HEK293T (cell line): ENCODE measurements around the gene CHST7.

Source experiments
- CTCF ChIA-PET: fragments of 350-600 bp; formaldehyde crosslinking; extraction: SDS; loops from one replicate; lab custom pipeline; 2021; ENCODE audit warnings: antibody characterized with exemption, inconsistent platforms; lab: Yijun Ruan, JAX
- POLR2A ChIA-PET: fragments of 350-600 bp; formaldehyde crosslinking; extraction: SDS; loops from one replicate; lab custom pipeline; 2020; ENCODE audit warnings: antibody characterized with exemption, inconsistent platforms; lab: Yijun Ruan, JAX
- DNase-seq: peaks from one replicate; pipeline ENCODE4 v3.0.0; 2012; ENCODE audit warnings: mixed read lengths; ENCODE audit errors: extremely low spot score
- ARNT ChIP-seq: fragments of 450-650 bp; IDR thresholded peaks from 2 replicates; pipeline ENCODE4 v1.6.1; 2017; ENCODE audit warnings: mild to moderate bottlenecking
- BHLHE40 ChIP-seq: fragments of 450-650 bp; IDR thresholded peaks from 2 replicates; pipeline ENCODE4 v1.6.1; 2016; ENCODE audit warnings: mild to moderate bottlenecking, moderate library complexity, borderline replicate concordance
- CTBP1 ChIP-seq: fragments of 450-650 bp; IDR thresholded peaks from 2 replicates; pipeline ENCODE4 v1.6.1; 2016; ENCODE audit warnings: borderline replicate concordance
- ELF4 ChIP-seq: fragments of 450-650 bp; IDR thresholded peaks from 2 replicates; pipeline ENCODE4 v1.6.1; 2017; ENCODE audit warnings: antibody characterized with exemption
- FOXA1 ChIP-seq: fragments of 450-650 bp; IDR thresholded peaks from 2 replicates; pipeline ENCODE4 v1.6.1; 2016; ENCODE audit warnings: mild to moderate bottlenecking
- FOXK2 ChIP-seq: fragments of 450-650 bp; IDR thresholded peaks from 2 replicates; pipeline ENCODE4 v1.6.1; 2016; ENCODE audit warnings: mild to moderate bottlenecking
- FOXM1 ChIP-seq: fragments of 450-650 bp; IDR thresholded peaks from 2 replicates; pipeline ENCODE4 v1.6.1; 2017; ENCODE audit warnings: mild to moderate bottlenecking, borderline replicate concordance
- HDGF ChIP-seq: fragments of 450-650 bp; IDR thresholded peaks from 2 replicates; pipeline ENCODE4 v1.6.1; 2017; ENCODE audit warnings: antibody characterized with exemption, borderline replicate concordance
- L3MBTL2 ChIP-seq: fragments of 450-650 bp; conservative IDR thresholded peaks from 2 replicates; pipeline ENCODE4 v1.6.1; 2016; ENCODE audit warnings: mild to moderate bottlenecking
- LEF1 ChIP-seq: fragments of 450-650 bp; IDR thresholded peaks from 2 replicates; pipeline ENCODE4 v1.6.1; 2017; ENCODE audit warnings: mild to moderate bottlenecking, borderline replicate concordance
- NFRKB ChIP-seq: fragments of 450-650 bp; IDR thresholded peaks from 2 replicates; pipeline ENCODE4 v1.6.1; 2016; ENCODE audit warnings: mild to moderate bottlenecking, moderate library complexity
- PKNOX1 ChIP-seq: fragments of 450-650 bp; IDR thresholded peaks from 2 replicates; pipeline ENCODE4 v1.6.1; 2016
- SP1 ChIP-seq: fragments of 450-650 bp; IDR thresholded peaks from 2 replicates; pipeline ENCODE4 v1.6.1; 2017
- SUZ12 ChIP-seq: fragments of 450-650 bp; IDR thresholded peaks from 2 replicates; pipeline ENCODE4 v1.6.1; 2016; ENCODE audit warnings: mild to moderate bottlenecking
- TARDBP ChIP-seq: fragments of 450-650 bp; IDR thresholded peaks from 2 replicates; pipeline ENCODE4 v1.6.1; 2016
- ZNF384 ChIP-seq: fragments of 450-650 bp; IDR thresholded peaks from 2 replicates; pipeline ENCODE4 v1.6.1; 2016

The CHST7 gene

GRCh38 chrX:46571423-46572339, 1.9 kb upstream of the CHST7 start:
- DNase-seq, result no peak
- TF ChIP-seq FOXK2 (no peak), CTBP1 (no peak), LEF1 (no peak), ARNT (no peak), FOXM1 (no peak), ELF4 (no peak), HDGF (no peak), BHLHE40 (no peak), NFRKB (no peak), ZNF384 (no peak), L3MBTL2 (no peak), TARDBP (no peak), SP1 (no peak), PKNOX1 (no peak), SUZ12 (no peak)
- ChIA-PET POLR2A (no interaction called here), CTCF (interaction anchor here (0.5 kb wide), 1 partner anchor 13 kb away, joined by 6 read pairs; no protein-coding TSS in a partner anchor)

GRCh38 chrX:46572340-46572936, 1.1 kb upstream of the CHST7 start:
- DNase-seq, result no peak
- CTCF ChIA-PET, result interaction anchor here (0.5 to 0.6 kb wide), 2 partner anchors 12 to 203 kb away, joined by 3 to 6 read pairs; no protein-coding TSS in a partner anchor
- TF ChIP-seq L3MBTL2, result no peak
- TF ChIP-seq FOXA1, result no peak
- no peak for TF ChIP-seq ARNT
- no peak for TF ChIP-seq SUZ12
- TF ChIP-seq BHLHE40, result no peak
- no peak for TF ChIP-seq ZNF384
- no peak for TF ChIP-seq SP1
- POLR2A ChIA-PET, result no interaction called here

GRCh38 chrX:46573892-46574773, 568 bp downstream of the CHST7 start:
- POLR2A ChIA-PET, result no interaction called here
- CTCF ChIA-PET, result no interaction called here
- DNase-seq, result peak; percentile 63
- TF ChIP-seq CTBP1, result no peak
- no peak for TF ChIP-seq BHLHE40
- TF ChIP-seq ARNT, result no peak
- TF ChIP-seq L3MBTL2, result peak; percentile 80
- no peak for TF ChIP-seq FOXM1
- TF ChIP-seq FOXK2, result no peak
- TF ChIP-seq PKNOX1, result no peak
- no peak for TF ChIP-seq SP1

- TF ChIP-seq LEF1 (no peak), HDGF (no peak), L3MBTL2 (no peak), SUZ12 (no peak), SP1 (no peak), ELF4 (no peak), BHLHE40 (no peak), PKNOX1 (no peak), TARDBP (no peak), FOXK2 (no peak), ZNF384 (no peak), NFRKB (no peak), CTBP1 (no peak), FOXA1 (no peak), FOXM1 (no peak)
- DNase-seq, result no peak
- ChIA-PET CTCF (no interaction called here), POLR2A (no interaction called here)
Observed at GRCh38 chrX:46574774-46575381, 1.3 kb downstream of the CHST7 start.

GRCh38 chrX:46575586-46575985, 2.0 kb downstream of the CHST7 start:
- ChIA-PET CTCF (no interaction called here), POLR2A (no interaction called here)
- TF ChIP-seq PKNOX1 (no peak), SUZ12 (no peak), HDGF (no peak), L3MBTL2 (no peak), ARNT (no peak)
- DNase-seq, result no peak
